ENCODE data around the gene H6PD.
A peak's percentile ranks its signal among the peaks of the same experiment; 100 is the strongest.
"Not testable (repeated sequence)": the region's sequence is repeated elsewhere in the genome, so short reads cannot be mapped to it uniquely, and the experiment has no call there.

H6PD gene

GRCh38 chr1:9280015-9280860 lies 45.7 kb downstream of the H6PD start:
- peak; percentile 50 to 53 for DNase-seq

- no peak for DNase-seq
Observed at GRCh38 chr1:9281071-9281827, 46.7 kb downstream of the H6PD start.

DNA sequence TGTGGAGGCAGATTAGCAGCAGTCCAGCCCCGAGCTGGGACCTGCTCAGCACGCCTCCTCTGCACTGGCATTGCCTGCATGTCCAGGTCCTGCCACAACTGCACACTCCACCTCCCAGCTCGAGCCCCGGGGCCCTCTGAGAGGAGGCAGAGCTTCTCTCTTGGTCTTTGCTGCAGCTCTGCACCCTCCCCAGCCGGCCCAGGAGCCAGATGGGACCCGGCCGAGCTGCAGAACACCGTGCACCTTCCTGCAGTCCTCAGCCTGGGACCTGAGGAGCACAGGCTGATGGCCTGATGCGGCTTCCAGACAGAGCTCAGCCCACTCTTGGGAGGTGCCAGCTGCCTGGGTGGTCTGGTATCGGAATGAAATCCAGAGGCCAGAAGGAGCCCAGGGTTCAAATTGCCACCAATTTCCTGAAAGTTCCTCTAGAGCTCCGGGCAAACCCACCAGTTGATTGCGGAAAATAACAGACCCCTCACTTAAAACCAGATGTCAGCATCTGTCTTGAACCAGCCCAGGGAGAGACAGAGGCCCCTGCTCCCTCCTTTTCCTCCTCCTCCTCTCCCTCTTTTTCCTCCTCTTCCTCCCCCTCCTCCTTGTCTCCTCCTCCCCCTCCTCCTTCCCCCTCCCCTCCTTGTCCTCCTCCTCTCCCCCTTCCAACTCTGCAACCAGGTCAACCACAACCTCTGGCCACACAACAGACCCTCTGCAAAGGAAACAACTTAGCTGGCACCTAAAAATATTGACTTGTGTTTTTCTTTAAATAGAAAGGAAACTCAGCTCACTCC lies 47.5 kb downstream of the H6PD start:
- DNase-seq: no peak

DNA sequence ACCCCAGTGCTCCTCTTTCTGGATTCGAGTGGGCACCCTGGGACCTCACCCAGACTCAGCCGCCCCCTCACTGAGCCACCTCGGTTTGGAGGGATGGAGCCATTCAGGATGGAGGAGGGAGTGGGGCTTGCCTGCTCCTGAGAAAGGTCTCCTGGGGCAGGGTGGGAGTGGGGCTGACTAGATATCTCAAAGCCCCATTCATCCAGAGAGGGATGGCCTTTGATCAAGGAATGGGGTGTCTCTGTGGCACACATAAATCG lies 48.1 kb downstream of the H6PD start:
- DNase-seq: no peak

GRCh38 chr1:9284061-9284460 lies 49.5 kb downstream of the H6PD start:
- no peak for DNase-seq

DNA sequence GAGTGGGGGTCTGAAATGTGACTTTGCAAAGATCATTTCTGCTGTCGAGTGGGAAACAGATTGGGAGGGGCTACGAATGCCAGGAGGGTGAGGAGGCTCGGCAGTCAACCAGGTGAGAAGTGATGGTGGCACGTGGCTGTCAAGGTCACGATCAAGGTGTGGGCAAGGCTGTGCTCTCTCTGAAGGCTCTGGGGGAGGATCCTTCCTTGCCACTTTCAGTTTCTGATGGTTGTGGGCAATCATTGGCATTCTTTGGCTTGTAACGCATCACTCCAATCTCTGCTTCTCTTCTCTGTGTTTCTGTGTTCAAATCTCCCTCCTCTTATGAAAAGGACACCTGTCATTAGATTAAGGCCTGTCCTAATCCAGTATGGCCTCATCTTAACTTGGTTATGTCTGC lies 52.0 kb downstream of the H6PD start:
- DNase-seq: no peak

- peak; percentile 85 to 90 for DNase-seq
Observed at GRCh38 chr1:9289090-9289534, 54.5 kb downstream of the H6PD start.

DNA sequence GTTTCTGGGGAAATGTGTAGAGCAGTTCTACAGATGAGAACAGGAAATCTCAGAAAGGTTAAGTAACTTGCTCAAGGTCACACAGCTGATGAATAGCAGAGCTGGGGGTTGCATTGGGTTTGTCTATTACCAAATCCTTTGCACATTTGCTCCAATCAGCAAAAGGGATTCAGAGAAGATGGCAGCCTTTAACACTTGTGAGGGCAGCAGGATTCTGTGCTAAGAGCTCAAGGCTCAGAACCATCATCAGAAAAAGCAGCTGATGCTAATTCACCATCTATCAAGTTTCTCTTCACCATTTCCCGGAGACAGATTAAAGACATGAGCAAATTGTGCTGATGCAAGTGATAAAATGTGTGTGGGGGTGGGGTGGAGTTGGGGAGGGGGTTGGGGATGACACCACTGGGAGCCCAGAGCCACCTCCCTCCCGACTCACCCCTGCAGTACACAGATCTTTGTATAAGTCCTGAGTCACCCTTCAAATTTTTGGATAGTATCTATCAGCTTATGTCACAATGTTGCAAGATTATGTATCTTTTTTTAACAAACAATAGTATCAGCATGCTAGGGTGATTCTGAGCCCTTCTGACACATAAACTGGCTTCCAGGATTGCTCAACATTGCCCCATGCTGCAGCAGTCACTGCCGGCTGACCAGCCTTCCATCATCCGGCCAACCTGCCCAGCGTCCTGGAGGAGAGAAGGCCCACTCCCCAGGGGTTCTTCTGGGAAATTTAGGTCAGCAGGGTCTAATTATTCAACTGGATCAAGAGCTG lies 55.3 kb downstream of the H6PD start:
- peak in 1 of 2 experiments; percentile 29 for DNase-seq

GRCh38 chr1:9291914-9292360 lies 57.4 kb downstream of the H6PD start:
- DNase-seq: no peak

DNA sequence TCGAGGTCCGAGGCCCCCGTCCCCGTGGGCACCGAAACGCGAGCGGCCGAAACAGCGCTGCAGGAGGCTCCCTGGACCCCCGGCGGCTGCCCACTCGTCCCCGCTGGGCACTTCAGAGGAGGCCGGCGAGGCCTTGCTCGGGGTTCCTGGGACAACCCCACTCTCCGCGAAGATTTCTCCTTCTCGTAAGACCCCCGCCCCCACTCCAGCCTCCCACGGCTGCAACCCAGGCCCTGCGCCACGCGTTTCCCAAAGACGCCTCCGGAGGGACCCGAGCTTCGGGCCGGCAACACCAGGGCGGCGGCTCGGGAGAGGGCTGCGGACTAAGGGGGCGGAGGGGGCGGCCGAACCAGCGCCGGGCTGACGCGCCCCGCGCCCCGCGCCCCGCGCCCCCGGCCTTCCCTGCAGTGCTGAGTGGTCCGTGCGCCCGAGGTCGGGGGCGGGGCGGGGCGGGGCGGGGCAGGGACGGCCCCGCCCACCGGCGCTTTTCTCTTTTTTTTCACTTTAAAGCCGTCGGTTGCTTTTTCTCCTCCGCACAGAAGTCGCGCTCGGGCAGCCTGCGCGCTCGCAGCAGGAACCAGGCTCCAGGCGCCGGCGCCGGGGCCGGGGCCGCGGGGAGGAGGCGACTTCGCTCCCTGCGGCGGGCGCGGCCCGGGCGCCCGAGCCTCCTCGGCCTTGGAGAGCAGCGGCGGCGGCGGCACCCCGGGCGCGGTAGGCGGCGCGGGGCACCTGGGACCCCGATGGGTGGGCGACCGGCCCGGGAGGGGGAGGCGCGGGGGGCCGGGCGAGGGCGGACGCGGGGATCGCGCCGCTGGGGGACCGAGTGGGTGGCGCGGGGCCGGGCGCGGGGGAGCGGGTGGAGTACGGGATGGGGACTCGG lies 58.0 kb downstream of the H6PD start, which contains the start of gene SPSB1:
SPSB1 (plus strand) TSS at position 534 of the 880 bp plus-strand sequence. CDS start 62,998 bp downstream, outside the sequence.
- peak; percentile 56 to 63 for DNase-seq

DNA sequence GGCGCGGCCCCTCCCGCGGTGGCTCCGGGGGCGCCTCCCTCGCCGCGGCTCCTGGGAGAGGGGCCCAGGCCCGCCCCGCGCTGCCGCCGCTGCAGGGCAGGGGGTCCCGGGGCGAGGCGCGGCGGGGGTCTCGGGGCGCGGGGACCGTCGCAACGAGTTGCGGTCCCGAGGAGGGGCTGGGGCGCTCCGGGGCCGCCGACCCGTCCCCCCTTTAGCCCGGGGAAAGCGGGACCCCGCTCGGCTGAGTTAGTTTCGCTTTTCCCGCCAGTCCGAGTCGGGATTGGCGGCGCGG lies 58.6 kb downstream of the H6PD start:
- peak in 1 of 2 experiments; percentile 25 for DNase-seq

DNA sequence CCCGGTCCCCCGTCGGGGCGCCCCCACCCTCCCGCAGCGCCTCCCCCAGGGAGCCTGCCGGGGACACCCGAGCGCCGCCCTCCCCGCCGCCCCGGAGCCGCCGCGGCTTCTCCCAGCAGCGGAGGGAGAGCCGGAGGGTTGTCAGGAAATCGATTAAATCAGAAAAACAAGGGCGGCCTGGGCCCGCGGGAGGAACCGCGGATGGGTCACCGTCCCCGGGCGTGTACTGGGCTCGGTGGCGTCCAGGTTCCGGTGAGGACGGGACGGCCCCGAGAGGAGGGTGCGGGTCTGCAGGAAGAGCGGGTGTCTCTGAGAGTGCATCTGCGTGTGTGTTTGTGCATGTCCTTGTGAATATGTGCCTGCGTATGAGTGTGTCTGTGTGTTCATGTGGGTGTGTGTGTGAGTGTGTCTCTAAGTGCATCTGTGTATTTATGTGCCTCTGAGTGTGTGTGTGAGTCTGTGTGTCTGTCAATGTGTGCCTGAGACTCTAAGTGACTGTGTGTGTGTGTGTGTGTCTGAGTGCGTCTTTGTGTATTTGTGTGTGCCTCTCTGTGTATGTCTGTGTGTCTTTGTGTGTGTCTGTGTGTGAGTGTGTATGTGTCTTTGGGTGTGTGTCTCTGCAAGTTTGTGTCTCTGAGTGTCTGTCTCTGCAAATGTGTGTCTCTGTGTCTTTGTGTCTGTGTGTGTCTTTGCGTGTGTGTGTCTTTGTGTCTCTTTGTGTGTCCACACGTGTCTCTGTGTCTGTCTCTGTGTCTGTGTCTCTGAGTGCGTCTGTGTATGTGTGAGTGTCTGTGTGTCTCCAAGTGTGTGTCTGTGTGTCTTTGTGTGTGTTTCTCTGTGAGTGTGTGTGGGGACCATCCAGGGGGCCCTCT lies 59.2 kb downstream of the H6PD start:
- DNase-seq: no peak

DNA sequence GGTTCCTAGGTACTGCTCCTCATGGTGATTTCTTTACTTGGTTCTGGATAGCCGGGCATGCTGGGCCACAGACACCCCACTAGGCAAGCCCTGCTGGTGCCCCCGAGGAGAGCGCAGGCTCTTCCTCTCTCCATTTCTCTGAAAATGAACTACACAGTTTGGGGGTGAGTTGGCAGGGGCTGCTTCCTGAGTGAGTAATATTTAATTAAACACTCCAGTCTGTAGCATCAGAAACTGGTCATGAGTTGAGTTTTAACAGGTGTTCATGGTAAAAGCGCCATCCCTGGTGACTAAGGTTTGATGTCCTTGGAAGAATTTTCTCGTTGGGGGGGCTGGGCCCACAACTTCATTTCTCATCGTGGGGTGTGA lies 59.8 kb downstream of the H6PD start:
- no peak for DNase-seq

DNA sequence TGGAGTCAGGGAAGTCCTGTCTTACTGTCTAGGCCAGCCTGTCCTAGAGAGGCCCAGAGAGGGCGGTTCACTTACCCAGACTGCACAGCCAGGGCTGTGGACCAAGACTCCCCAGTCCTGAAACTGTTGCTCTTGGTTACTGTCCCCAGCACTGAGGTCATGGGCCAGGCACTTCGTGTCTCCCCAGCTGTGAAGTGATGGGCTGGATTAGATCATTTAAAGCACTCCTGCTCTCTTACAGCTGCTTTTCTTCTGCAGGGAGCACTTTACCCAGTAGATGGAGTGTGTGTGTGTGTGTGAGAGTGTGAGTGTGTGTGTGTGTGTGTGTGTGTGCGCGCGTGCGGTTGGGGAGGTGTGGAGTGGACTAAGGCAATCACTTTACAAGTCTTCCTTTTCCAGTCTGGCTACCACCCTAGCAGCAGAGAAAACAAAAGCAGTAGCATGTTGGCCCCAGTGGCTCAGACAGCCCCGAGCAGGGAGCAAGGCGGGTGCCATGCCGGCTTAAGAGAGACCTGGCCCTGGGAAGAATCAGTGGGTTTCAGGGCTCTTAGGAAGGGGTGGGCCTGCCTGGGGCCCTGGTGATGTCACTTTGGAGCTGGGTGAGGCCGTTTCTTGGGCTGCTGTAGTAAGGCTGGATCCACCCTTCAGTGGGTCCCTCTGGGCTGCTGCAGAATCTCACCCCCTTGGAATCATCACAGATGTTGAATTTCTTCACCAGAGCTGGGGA lies 60.5 kb downstream of the H6PD start:
- no peak for DNase-seq

DNA sequence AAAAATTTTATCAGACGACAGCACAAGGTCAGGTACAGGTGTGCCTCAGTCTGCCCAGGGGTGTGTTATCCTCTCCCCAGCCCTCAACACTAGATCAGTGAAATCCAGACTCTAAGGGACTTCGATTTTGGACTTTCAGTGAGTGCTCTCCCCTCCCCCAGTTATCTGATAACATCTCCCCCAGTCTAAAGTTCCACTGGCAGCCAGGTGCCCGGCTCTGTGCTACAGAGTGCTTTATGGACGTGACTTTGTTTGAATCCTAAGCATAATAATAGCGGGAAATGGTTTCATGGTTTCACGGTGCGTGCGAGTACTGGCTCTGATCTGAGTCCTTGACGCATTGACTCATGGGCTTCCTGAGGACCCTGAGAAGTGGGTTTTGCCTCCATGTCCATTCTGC lies 61.3 kb downstream of the H6PD start:
- DNase-seq: no peak

DNA sequence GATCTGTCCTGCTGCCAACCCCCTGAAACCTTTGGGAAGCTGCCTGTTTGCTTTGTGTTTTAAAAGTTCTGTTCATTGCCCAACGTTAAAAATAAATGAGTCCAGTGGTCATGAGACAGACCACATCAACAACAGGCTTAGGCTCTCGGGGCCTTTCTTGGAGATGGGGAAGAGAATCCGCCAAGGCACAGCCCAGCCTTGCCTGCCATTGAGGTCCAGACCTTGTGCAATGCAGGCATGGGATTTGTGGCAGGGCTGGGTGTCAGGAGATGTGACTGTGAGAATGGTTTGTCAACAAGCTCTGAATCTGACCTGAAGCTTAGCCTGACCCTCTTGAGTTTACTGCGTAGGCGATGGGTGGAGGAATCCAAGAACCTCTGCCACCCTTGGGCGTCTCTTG lies 62.3 kb downstream of the H6PD start:
- DNase-seq: no peak

GRCh38 chr1:9297831-9298230 lies 63.3 kb downstream of the H6PD start:
- DNase-seq: no peak

- DNase-seq: no peak
Observed at GRCh38 chr1:9298282-9298681, 63.7 kb downstream of the H6PD start.

- not testable (repeated sequence) for DNase-seq
Observed at GRCh38 chr1:9299571-9300541, 65.3 kb downstream of the H6PD start.
